K562 (cell line): Measurements from ENCODE around the gene WDHD1. TPM values are rescaled to one million over a fixed set of nuclear protein-coding genes. Genes with fewer than 3 reads are reported as not detected.

Experiments used
- ARID1B ChIP-seq: fragments of 450-650 bp; IDR thresholded peaks from 2 replicates; pipeline ENCODE4 v1.6.1; 2016; ENCODE audit warnings: antibody characterized with exemption, mild to moderate bottlenecking, inconsistent platforms
- DDX20 ChIP-seq: fragments of 450-650 bp; IDR thresholded peaks from 2 replicates; pipeline ENCODE4 v1.6.1; 2016; ENCODE audit warnings: missing genetic modification characterization, low read depth, mild to moderate bottlenecking, missing compliant biosample characterization, moderate library complexity
- EGR1 ChIP-seq: fragments of 450-650 bp; conservative IDR thresholded peaks from 2 replicates; pipeline ENCODE4 v1.6.1; 2017; ENCODE audit warnings: mild to moderate bottlenecking
- HLTF ChIP-seq: fragments of 450-650 bp; IDR thresholded peaks from 2 replicates; pipeline ENCODE4 v1.6.1; 2016
- KDM5B ChIP-seq: fragments of 200-600 bp; sonication (generic); IDR thresholded peaks from 2 replicates; pipeline ENCODE4 v1.6.1; 2012; ENCODE audit warnings: low read depth, mild to moderate bottlenecking, moderate library complexity, low read length, control low read depth, inconsistent platforms; ENCODE audit not compliant: insufficient replicate concordance
- MTA2 ChIP-seq: fragments of 450-650 bp; IDR thresholded peaks from 2 replicates; pipeline ENCODE4 v1.6.1; 2016; ENCODE audit warnings: low read depth
- NCOA4 ChIP-seq: fragments of 450-650 bp; IDR thresholded peaks from 2 replicates; pipeline ENCODE4 v1.6.1; 2018; ENCODE audit warnings: mild to moderate bottlenecking; ENCODE audit not compliant: partially characterized antibody
- NCOR1 ChIP-seq: fragments of 450-650 bp; IDR thresholded peaks from 2 replicates; pipeline ENCODE4 v1.6.1; 2016; ENCODE audit warnings: mild to moderate bottlenecking, moderate library complexity
- NR3C1 ChIP-seq: sonication (generic); formaldehyde crosslinking; IDR thresholded peaks from 2 replicates; pipeline ENCODE4 v1.8.1; 2022; ENCODE audit warnings: missing genetic modification reagents
- PTRF ChIP-seq: fragments of 450-650 bp; IDR thresholded peaks from 2 replicates; pipeline ENCODE4 v1.6.1; 2016; ENCODE audit warnings: mild to moderate bottlenecking, missing genetic modification characterization, missing compliant biosample characterization
- SETDB1 ChIP-seq: IDR thresholded peaks from one replicate; pipeline ENCODE4 v1.6.1; 2012; ENCODE audit warnings: low read length, control low read depth, inconsistent platforms
- SMARCA5 ChIP-seq: fragments of 450-650 bp; IDR thresholded peaks from 2 replicates; pipeline ENCODE4 v1.6.1; 2016
- SMC3 ChIP-seq: conservative IDR thresholded peaks from 2 replicates; pipeline ENCODE4 v1.6.1; 2011; ENCODE audit warnings: low read depth, low read length, improper control_type of control experiment; ENCODE audit not compliant: insufficient read depth
- TAF7 ChIP-seq: fragments of 450-650 bp; IDR thresholded peaks from 2 replicates; pipeline ENCODE4 v1.6.1; 2016; ENCODE audit warnings: missing genetic modification characterization, missing compliant biosample characterization
- ZNF436 ChIP-seq: fragments of 250-450, 450-650 bp; sonication (Bioruptor Pico); formaldehyde crosslinking; IDR thresholded peaks from 2 replicates; pipeline ENCODE4 v1.7.0; 2020; ENCODE audit warnings: mild to moderate bottlenecking
- ZNF444 ChIP-seq: fragments of 250-450 bp; sonication (Bioruptor Pico); IDR thresholded peaks from 2 replicates; pipeline ENCODE4 v1.4.0; 2020; ENCODE audit warnings: mild to moderate bottlenecking, moderate library complexity
- ZNF445 ChIP-seq: fragments of 250-450 bp; sonication (Bioruptor Pico); IDR thresholded peaks from 2 replicates; pipeline ENCODE4 v1.4.0; 2020; ENCODE audit warnings: low read depth, mild to moderate bottlenecking, moderate library complexity
- ZNF707 ChIP-seq: fragments of 250-450 bp; sonication (Bioruptor Pico); conservative IDR thresholded peaks from 2 replicates; pipeline ENCODE4 v1.8.0; 2022; ENCODE audit warnings: inconsistent platforms, mild to moderate bottlenecking, moderate library complexity
- ZNF79 ChIP-seq: fragments of 250-450 bp; sonication (Bioruptor Pico); IDR thresholded peaks from 2 replicates; pipeline ENCODE4 v1.4.0; 2020; ENCODE audit warnings: low read depth, mild to moderate bottlenecking, moderate library complexity
- polyA plus RNA-seq, 8 experiments: library from polyadenylated mRNA; depleted of rRNA in 4 of 8; stranded (reverse) in 5 of 8; unstranded in 3 of 8; fragments of >200 nt; fragmentation: Nextera tagmentation in 2 of 8; fragmentation: Illumina TruSeq in 1 of 8; extraction: Ambion mirVana in 2 of 8; extraction: Trizol in 1 of 8; gene quantifications; 2 replicates each; pipeline versions ENCODE4 v1.2.1 to v1.2.3, GENCODE V29; 2011 to 2014; ENCODE audit warnings: inconsistent platforms in 1 of 8, missing spikeins in 1 of 8
- total RNA-seq, 7 experiments: library from RNA; depleted of rRNA in 6 of 7; stranded (reverse); fragments of >200 nt in 6 of 7; fragmentation: Illumina TruSeq in 2 of 7; extraction: Trizol in 2 of 7; gene quantifications; 2 replicates each; pipeline versions ENCODE4 v1.2.1 to v1.2.3, GENCODE V29; 2011 to 2021; ENCODE audit warnings: low replicate concordance in 1 of 7
- TF ChIP-seq, protein P1 (sequence below): fragments of 200-800 bp; sonication (Bioruptor generic); IDR thresholded peaks from 2 replicates; pipeline ENCODE4 v1.6.1; 2017; ENCODE audit warnings: missing genetic modification characterization, missing compliant biosample characterization
- TF ChIP-seq, protein P2 (sequence below), 2 experiments: fragments of 450-650 bp in 1 of 2; IDR thresholded peaks; 2 replicates each; pipeline ENCODE4 v1.6.1; 2011 to 2017; ENCODE audit warnings: low read depth in 2 of 2, antibody characterized with exemption in 1 of 2, borderline replicate concordance in 1 of 2, low read length in 1 of 2, mild to moderate bottlenecking in 1 of 2, mixed read lengths in 1 of 2; ENCODE audit not compliant: control insufficient read depth in 1 of 2
- TF ChIP-seq, protein P3 (sequence below): sonication (generic); IDR thresholded peaks from 2 replicates; pipeline ENCODE4 v1.6.1; 2016
- TF ChIP-seq, protein P4 (sequence below): fragments of 250-450 bp; sonication (Bioruptor Pico); IDR thresholded peaks from 2 replicates; pipeline ENCODE4 v1.9.0; 2021; ENCODE audit warnings: mild to moderate bottlenecking

WDHD1 gene
- total and polyA plus RNA-seq, 9 of the 15 experiments (the other 6 are each of a cell fraction or from before 2014, with no cell fraction given) = 11.7 to 39.1 (median 30.0) TPM

DNA sequence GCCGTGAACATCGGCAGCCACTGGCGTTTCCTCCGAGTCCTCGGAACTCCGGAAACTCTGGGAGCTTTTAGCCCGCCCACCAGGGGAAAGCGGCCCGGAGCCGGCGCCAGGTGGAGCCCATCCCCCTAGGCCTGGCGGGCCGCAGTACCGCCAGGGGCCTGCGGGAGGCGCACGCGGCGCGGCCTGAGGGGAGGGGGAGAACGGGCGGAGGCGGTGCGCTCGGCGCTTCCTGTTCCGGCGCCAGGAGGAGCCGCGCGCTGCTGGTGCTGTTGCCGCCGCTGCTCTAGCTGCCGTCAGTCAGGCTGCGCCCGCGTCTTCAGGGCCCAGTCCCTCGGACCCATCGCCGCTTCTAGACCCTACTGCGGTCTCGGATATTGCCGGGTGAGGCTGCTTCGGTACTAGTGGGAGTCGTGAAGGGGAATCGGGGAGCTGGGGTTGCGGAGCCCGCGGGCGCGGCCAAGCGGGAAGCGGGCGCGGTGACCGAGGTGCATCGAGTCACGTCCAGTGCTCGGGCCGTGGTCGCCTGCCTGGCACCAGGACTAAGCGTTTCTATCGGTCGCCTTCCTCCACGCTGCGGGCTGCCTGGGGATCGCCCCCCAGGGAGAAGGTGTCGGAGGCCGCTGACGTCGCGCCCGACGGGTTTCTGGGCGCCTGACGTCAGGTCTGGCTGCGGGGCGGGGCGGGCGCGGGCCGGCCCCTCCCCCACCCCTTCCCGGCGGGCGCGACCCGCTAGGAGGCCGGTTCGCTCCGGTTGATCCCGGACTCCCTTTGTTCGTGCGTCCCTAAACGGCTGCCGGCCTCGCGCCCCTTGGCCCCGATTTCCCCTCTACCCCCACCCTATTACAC is 24.7 kb upstream of the WDHD1 start, which contains the start of gene MAPK1IP1L (continued):
- TF ChIP-seq, protein P1, sequence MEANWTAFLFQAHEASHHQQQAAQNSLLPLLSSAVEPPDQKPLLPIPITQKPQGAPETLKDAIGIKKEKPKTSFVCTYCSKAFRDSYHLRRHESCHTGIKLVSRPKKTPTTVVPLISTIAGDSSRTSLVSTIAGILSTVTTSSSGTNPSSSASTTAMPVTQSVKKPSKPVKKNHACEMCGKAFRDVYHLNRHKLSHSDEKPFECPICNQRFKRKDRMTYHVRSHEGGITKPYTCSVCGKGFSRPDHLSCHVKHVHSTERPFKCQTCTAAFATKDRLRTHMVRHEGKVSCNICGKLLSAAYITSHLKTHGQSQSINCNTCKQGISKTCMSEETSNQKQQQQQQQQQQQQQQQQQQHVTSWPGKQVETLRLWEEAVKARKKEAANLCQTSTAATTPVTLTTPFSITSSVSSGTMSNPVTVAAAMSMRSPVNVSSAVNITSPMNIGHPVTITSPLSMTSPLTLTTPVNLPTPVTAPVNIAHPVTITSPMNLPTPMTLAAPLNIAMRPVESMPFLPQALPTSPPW (CRISPR knock-in tag) = peak; percentile 97
- no peak for TF ChIP-seq DDX20 (tag)
- no peak for TF ChIP-seq ARID1B
- TF ChIP-seq KDM5B = peak; percentile 95
- peak; percentile 76 for TF ChIP-seq TAF7 (tag)
- no peak for TF ChIP-seq ZNF79 (CRISPR knock-in tag)
- TF ChIP-seq PTRF (tag) = no peak
- no peak for TF ChIP-seq MTA2
- TF ChIP-seq ZNF436 (CRISPR knock-in tag) = no peak
- 0 out of 2 replicates have a peak, but pooled peaks have one; percentile 15 for TF ChIP-seq SMARCA5
- TF ChIP-seq SMC3 = no peak; the same call in 1 of the 2 replicates
- TF ChIP-seq, protein P2, sequence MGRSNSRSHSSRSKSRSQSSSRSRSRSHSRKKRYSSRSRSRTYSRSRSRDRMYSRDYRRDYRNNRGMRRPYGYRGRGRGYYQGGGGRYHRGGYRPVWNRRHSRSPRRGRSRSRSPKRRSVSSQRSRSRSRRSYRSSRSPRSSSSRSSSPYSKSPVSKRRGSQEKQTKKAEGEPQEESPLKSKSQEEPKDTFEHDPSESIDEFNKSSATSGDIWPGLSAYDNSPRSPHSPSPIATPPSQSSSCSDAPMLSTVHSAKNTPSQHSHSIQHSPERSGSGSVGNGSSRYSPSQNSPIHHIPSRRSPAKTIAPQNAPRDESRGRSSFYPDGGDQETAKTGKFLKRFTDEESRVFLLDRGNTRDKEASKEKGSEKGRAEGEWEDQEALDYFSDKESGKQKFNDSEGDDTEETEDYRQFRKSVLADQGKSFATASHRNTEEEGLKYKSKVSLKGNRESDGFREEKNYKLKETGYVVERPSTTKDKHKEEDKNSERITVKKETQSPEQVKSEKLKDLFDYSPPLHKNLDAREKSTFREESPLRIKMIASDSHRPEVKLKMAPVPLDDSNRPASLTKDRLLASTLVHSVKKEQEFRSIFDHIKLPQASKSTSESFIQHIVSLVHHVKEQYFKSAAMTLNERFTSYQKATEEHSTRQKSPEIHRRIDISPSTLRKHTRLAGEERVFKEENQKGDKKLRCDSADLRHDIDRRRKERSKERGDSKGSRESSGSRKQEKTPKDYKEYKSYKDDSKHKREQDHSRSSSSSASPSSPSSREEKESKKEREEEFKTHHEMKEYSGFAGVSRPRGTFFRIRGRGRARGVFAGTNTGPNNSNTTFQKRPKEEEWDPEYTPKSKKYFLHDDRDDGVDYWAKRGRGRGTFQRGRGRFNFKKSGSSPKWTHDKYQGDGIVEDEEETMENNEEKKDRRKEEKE (IDR thresholded peaks at IDR 0.05; ENCODE audit: borderline replicate concordance in 1 of 2, control insufficient read depth in 1 of 2, low read depth in 2 of 2, low read length in 1 of 2) = peak in 1 of 2 experiments; percentile 42; a peak in 1 of 4 replicates
- TF ChIP-seq, protein P3, sequence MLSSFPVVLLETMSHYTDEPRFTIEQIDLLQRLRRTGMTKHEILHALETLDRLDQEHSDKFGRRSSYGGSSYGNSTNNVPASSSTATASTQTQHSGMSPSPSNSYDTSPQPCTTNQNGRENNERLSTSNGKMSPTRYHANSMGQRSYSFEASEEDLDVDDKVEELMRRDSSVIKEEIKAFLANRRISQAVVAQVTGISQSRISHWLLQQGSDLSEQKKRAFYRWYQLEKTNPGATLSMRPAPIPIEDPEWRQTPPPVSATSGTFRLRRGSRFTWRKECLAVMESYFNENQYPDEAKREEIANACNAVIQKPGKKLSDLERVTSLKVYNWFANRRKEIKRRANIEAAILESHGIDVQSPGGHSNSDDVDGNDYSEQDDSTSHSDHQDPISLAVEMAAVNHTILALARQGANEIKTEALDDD = no peak
- peak; percentile 49 for TF ChIP-seq NCOR1
- no peak for TF ChIP-seq SETDB1
- TF ChIP-seq ZNF445 (CRISPR knock-in tag) = no peak
- peak; percentile 59; the same call in 1 of the 2 replicates for TF ChIP-seq HLTF
- TF ChIP-seq NCOA4 = no peak
- TF ChIP-seq, protein P4, sequence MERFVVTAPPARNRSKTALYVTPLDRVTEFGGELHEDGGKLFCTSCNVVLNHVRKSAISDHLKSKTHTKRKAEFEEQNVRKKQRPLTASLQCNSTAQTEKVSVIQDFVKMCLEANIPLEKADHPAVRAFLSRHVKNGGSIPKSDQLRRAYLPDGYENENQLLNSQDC (CRISPR knock-in tag) = no peak
- peak; percentile 77; the same call in 1 of the 2 replicates for TF ChIP-seq NR3C1
- TF ChIP-seq EGR1 = peak; percentile 71
- no peak for TF ChIP-seq ZNF444 (CRISPR knock-in tag)
- TF ChIP-seq ZNF707 = no peak
